ENCODE measurements around the gene RBMS3.
"Not testable (repeated sequence)": the region's sequence is repeated elsewhere in the genome, so short reads cannot be mapped to it uniquely, and the experiment has no call there.

RBMS3 gene

DNA sequence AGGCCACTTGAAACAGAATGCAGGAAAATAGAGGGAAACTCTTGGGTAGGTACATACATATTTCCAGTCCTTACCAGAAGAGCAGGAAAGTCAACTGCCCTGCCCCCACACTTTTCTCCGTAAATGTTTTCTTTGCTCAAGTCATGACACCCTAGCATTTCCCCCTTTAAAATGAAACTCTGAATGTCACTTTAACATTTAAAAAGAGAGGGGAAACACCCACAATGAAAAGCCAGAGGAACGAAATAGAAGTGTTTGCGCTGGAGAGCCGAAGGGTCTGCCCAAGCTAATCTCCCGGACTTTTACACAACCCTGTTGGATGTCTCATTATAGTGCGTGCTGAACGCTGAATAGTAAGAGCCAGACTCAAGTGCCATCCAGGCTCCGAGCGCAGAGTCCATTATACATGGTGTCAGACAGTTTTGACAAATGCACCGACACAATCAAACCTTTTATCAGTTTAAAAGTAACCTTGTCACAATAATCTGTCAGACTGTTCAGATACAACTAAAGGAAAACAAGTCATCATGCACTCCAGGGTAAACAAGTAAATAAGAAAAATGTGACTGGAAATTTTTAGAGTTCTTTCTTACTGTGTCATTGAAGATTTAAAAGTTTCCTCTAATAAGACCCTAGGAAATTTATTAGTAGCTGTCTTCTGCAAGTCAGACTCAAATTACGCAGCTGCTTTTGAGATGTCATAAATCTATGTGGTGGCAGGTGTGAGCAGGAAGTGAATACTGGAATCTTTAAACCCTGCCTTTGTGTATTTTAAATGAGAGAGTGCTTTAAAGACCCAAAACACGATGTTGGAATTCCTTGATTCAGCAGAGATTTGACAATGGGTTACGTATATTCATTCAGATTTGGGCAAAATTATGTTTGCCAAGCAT, 159.8 kb downstream of the RBMS3 start:
- no peak for DNase-seq

DNA sequence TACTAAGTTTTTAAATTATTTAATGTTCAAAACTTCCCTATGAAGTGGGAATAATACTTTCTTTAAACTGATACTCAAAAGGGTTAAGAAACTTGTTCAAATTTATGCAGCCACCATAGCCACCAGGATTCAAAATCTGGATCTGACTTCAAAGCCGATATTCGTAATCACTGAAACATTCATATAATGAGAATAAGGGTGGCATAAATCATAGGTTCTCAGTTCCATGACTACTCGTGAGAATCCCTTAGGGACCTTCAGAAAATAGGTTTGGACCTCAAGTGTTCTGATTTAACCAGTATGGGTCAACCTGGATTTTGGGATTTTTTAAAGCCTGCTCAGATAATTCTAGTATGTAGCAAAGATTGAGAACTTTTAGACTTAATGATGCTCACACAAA, 160.6 kb downstream of the RBMS3 start:
- no peak for DNase-seq

DNA sequence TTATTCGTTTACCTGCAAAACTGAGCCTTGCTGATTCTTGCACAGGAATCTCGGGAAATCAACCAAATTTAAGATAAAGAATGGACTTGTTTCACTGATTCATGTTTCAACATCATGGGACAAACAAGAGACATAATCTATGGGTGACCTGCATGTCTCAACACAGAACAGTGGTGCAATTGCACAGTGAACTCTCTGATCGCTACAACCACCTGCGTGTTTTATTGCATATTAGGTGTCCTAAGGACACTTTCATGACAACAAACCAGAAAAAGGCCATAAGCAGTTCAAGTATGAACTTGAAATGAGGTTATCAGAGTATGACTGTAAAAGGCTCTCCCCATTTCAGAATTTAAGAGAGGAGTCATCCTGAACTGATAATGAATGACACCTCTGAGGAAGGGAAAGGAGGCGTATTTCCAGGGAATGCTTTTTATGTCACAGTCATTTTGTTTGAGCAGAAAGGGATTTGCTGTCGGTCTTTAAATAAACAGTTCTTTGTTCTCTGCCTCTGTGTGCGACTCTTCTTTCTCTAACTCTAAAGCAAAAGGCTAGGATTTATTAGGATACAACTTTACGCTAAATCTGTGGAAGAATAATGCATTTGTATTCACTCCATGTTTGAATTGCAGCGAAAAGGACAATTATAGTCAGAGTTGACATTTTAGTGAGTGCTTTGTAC, 167.2 kb downstream of the RBMS3 start:
- no peak for DNase-seq

DNA sequence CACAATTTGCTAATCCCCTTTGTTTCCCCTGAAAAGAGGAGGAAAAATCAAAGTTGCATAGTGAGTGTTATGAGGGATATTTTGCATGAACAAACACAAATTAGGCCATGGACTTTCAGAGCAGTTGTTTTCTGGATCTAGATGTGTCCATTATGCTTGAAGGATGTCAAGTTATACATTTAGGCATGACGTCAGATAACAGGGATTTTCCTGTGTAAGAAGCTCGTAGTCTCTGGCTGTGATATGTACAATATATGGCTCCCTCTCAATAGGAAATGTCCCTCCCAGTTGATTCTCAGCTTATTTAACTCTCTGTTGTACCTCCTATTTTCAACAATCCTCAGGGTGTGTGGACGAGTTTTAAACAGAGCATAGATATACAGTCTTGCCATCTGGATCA, 171.0 kb downstream of the RBMS3 start:
- no peak for DNase-seq

DNA sequence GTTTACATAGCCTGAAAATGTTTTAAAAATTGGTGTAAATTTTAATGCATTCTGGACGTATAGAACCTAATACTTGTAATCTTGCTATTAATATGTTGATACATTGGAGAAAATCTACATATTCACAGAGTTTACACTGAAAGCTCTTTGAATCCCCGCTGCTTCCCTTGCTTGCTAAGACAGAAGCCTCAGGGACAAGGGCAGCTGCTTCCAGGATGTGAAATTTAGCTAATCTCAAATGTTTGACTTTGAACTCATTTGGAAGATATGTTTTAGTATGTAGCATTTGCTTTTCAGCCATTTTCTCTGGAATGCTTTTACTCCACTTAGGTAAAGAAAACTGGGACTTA, 172.0 kb downstream of the RBMS3 start:
- no peak for DNase-seq

DNA sequence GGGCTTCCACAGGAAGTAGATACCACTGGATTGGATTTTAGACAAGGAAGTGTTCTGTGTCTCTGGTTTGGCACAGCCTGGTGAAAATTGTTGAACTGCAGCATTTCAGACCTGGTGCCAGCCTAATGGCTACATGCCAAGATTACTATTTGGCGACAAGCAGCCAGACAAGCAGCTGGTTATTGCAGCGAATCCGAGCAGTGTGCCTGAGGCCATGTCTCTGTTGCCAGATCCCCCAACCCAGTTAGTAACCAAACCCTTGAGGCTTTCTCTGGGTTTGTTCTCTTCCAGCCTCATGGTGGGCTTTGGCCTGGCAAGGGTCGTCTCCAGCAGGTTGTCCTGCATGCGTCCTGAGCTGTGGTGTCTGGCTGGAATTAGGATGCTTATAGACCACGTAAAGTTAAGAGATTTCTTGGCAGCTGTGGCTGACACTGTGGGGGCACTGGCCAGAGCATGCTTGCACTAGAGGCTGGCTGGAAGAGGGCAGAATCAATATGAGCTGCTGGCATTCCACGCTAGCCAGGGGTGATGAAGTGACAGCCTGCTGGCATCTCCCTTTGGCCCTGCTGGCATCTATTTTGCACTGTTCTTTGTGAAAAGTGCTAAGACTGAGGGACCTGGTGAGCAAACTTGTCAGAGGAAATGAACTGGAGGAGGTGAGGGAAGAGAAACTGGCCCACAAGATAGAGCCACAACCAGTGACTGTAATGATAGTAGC, 172.6 kb downstream of the RBMS3 start:
- DNase-seq: no peak

DNA sequence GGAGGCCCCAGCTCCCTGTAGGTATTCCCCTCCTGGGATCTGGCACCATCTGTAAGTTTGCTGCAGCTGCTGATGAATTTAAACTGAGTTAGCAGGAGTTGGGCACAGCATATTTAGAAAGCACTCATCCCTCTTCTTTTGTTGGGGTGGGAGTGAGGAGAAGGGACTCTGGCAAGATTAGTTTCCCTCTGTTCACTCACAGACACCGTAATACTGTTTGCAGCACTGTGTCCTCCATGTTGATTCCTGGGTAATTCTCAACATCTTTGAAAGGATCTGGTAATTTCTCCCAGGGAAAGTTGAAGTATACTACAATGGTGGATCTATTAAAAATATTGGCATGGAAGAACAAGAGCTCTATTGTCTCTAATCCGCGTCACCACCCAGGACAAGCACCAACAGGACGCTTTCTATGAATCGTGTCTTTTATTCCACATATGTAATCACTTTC, 173.3 kb downstream of the RBMS3 start:
- DNase-seq: no peak

DNA sequence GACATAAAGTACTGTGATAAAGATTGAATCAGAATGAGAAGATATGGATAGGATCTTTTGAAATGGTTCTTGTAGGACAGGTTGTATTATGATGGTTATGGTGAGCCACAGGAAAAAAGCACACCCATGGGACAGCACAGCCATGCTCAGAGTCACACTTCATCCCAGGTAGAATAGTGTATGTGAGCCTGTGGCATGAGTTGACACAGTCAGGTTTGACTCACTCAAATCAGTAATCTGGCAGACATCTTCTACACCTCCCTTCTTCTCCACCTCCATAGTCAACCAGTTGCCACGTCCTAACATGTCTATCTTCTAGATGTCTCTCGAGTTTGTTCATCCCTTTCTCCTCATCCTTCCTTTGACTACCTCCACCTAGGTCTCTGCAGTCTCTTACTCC, 176.0 kb downstream of the RBMS3 start:
- no peak for DNase-seq

DNA sequence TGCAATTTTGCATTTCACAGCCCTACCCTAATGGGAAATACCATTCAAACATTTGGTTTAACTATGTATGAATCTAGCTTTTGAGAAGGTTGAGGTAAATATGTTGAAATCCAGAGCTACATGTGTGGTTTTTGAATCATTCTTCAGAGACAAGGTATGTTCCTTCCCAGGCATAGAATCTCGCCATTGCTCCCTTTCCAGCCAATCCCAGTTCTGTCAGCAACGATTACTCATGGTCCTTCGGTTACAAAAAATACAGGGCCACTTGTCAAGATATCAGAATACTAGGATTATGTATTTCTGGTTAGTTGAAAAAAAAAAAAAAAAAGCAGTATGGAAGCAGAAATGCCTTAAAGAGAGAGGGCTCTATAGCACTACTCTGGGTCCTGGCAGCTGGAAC, 182.4 kb downstream of the RBMS3 start:
- DNase-seq: no peak

DNA sequence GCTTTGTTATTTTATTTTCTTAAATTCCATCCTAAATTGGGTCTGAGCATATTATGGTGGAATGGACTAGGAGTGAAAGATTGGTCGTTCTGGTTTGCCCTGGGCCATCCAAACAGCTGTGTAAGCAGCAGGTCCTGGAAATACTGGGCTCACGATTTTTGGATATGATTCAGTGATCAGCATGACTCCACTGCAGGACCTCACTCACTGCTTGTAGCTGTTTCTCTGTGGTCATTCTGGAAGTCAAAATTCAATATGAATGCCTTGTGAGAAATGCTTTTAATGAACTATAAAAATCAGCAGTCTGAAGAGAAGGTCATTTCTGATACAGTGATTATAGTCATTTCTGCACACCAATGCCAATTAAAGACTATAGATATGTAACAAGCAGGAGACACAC, 185.0 kb downstream of the RBMS3 start:
- DNase-seq: no peak

DNA sequence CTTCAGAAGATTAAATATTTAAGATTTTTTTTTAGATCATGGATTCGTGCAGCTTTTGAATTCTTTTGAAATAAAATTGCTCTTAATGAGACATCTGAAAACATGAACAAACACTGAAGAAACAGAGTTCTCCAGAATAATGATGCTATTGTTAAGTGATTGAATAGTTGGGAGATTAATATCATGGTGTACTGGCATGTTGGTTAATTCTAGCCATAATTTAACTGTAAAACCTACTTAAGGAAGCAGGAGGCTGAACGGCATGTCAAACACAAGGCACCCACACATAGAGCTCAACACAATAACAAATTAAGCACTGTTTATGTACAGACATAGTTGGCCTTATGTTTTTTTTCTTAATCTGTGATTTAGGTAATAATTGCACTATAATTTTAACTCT, 185.6 kb downstream of the RBMS3 start:
- no peak for DNase-seq

DNA sequence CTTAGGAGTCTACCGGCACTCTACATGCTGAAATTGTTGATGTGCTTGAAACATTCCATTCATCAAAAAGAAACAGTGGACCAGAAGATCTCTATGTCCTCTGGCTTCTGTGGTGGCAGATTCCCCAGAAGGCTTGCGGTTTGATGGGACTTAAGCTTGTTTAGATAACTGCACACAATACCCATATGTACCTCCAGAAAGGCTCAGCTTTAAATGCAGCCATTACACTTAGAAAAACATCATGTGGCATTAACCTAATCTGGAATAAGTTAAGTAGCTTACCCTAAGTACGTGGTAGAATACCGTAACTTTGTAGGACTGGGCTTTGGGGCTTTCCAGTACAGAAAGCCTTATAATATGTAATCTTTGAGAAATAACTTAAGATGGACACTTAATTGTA, 187.3 kb downstream of the RBMS3 start:
- DNase-seq: no peak

DNA sequence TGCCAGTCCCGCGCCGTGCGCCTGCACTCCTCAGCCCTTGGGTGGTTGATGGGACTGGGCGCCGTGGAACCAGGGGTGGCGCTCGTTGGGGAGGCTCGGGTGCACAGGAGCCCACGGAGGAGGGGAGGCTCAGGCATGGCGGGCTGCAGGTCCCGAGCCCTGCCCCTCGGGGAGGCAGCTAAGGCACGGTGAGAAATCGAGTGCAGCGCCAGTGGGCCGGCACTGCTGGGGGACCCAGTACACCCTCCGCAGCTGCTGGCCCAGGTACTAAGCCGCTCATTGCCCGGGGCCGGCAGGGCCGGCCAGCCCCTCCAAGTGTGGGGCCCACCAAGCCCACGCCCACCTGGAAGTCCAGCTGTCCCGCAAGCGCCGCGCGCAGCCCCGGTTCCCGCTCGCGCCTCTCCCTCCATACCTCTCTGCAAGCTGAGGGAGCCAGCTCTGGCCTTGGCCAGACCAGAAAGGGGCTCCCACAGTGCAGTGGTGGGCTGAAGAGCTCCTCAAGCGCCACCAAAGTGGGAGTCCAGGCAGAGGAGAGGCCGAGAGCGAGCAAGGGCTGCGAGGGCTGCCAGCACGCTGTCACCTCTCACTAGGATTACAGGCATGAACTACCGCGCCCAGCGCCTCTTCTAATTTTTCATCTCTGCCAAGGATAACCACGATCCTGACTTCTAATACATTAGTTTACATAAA, 192.8 kb downstream of the RBMS3 start:
- not testable (repeated sequence) for DNase-seq

DNA sequence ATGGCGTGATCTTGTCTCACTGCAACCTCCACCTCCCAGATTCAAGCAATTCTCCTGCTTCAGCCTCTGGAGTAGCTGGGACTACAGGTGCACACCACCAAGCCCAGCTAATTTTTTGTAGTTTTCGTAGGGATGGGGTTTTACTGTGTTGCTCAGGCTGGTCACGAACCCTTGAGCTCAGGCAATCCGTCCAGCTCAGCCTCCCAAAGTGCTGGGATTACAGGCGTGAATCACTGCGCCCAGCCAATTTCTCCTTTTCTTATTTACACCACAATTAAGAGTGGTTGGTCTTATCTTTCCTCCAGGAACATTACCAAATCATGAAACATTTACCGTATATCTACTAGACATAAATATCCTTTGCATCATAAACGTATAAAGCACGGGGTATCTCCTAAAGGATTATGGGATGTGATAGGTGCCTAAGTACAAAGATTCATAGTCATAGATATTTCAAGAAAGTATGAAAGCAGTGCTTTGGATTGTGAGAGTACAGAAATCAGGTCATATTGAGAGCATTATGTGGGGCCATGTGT, 194.5 kb downstream of the RBMS3 start:
- no peak for DNase-seq

DNA sequence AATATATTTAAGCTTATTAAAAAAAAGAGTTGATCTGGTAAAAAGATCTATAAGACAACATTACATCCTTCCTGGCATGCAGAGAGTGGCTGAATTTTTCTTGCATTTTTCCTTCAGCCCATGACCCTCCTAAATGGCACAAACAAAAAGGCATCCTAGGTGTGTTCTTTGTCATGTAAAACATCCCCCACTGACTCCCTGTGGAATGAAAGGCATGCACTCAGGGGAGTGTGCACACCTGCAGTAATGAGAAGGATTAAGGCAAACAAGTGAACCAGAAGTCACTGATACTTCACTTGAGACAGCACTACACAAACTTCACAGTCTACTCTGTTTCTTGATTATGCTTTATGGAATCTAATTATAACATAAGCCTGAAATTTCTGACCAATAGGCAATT, 195.0 kb downstream of the RBMS3 start:
- DNase-seq: no peak

DNA sequence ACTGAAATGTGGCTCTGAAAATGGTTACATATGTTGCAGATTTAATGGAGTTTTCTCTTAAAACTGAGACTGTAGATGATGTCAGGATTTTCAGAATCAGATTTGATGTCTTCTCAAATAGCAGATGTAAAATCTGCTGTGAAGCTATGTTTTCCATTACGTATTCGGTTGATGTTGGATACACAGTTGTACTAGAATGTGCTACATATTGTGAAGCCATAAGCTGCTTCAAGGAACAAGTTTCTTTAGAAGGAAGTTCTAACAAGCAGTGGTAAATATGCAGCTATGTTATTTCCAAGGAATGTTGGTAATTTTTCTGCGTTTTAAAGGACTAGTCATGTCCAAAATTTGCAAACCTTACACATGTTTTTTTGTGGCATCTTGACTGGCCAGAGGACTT, 197.7 kb downstream of the RBMS3 start:
- no peak for DNase-seq

DNA sequence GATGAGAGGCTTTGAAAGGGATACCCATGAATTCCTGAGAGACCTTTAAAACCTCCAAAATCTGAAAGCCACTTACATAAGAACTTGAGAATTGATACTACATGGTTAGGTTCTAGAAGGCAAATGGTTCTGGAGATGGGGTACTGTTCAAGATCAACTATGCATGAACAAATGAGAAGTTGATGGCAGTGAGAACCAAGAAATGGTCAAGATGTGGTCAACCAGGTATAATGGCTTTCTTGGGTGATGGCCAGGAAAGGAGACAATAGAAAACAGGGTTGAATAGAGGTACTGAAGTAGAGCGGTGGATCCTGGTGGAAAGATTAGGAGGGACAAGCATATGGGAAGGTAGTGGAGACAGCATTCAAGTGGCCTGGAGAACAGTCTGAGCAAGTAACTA, 200.4 kb downstream of the RBMS3 start:
- no peak for DNase-seq

DNA sequence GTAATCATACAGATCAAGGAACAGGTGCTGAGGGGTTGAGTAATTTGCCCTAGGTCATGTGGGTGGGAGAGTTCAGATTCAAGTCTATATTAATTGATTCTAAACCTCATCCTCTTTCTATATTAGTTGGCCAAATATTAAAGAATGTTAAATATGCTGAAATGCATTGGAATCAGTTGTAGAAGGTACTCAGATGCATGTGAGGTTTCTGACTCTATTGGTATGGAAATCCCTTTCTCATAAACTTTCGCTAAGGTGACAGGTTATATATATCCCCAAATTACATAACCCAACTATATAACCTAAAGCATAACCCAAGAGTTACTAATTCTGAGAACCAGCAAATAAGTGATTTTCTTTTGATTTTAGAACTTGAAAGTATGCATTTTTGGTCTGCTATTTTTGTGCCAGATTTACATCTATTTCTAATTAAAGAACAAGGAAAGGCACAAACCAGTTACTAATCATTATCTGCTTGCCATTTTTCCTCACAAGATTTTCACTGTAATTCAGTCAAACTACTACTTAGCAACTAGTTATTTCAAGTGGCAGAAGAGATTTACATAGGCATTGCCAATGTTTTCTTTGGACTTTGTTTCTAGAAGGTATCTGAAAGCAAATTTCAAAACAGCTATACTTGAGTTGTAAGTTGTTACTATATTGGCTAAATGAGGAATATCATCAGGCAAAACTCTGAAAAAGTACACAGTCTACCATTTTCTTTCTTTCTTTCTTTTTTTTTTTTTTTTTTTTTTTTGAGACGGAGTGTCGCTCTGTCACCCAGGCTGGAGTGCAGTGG, 201.3 kb downstream of the RBMS3 start:
- no peak for DNase-seq

DNA sequence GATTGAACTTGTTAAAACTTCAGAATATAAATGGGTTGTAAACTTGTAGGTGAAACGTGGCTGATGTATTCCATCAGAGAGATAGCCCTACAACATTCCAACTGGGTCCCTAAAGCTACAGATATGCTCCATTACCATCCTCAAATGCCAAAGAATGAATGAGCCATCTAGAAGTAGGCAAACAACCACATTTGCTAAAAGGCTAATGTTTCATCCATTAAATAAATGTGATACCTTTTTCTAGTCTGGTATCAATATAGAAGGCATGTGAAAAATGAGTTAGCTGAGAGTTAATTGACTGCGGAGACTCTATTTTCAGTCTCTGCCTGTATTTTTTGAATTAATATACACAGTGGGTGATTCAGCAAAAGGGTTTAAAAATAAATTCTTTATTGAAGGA, 203.8 kb downstream of the RBMS3 start:
- DNase-seq: no peak

DNA sequence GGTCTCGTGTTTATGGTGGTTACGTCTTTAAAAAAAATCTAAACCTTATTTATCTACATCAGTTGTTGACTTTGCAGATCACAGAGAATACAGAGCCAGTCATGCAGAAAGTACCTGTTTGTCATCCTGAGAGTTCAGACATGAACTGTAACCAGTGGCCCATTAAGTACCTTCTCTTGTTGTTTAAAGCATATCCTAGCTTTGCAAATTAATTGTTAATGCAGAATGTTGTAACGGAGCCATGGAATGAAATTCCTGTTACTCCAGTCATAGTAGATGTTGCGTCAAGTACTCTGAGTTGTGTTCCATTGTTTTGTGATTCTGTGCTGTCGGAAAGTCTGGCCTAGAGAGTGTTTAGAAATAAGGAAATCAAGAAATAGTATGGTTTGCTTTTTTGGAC, 205.2 kb downstream of the RBMS3 start:
- no peak for DNase-seq

DNA sequence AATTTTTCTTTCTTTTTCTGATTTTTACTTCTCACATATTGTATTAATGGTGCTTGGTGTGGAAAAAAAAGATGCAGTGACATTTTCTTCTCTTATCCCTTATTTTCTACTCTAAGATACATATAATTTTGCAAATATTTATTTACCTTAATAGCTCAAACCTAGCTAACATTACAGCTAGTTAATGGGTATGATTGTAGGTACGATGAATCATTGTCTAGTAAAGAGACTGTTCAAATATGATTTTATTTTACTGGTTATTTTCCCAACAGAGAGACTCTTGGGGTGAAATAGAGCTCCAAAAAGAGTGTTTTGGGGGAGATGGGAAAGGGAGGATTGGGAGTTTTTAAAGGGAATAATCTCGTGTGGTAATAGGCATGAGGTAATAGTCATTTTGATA, 206.0 kb downstream of the RBMS3 start:
- DNase-seq: no peak

DNA sequence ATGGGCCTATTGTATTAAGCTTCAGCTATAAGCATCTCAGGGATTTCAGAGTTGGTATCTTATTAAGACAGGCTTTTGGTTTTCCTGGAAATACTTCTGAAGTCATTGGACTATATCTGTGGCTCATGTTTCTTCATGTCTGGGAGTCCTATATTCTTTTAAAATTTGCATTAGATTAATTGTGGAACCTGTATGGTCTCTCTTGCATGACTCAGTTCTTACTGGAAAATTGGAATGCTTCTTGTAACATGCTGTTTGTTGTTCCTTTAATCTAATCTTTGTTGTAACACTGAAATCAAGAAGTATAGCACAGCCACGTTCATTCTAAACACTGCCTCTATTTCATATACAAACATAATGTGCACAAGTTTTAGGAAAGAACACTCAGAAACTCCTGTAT, 208.1 kb downstream of the RBMS3 start:
- DNase-seq: no peak
